Activated CD8-positive, alpha-beta T cell treated with anti-CD3 and anti-CD28 coated beads for 36 hours (primary cell): Measurements from ENCODE around the gene FGFRL1. TPM values are rescaled to one million over a fixed set of nuclear protein-coding genes. Genes with fewer than 3 reads are reported as not detected.

Experiments
- ATAC-seq: fragments of 200-7000 bp; cut with Tn5 transposase; one replicate; pipeline ENCODE4 v1.10.0; 2021; ENCODE audit warnings: mild to moderate bottlenecking, moderate library complexity
- CTCF ChIA-PET: fragments of 350-600 bp; sonication (Branson Sonifier 250); formaldehyde crosslinking; loops from one replicate; lab custom pipeline; 2021; ENCODE audit warnings: antibody characterized with exemption; lab: Charles Lee
- POLR2A ChIA-PET: fragments of 350-600 bp; sonication (Branson Sonifier 250); formaldehyde crosslinking; loops from one replicate; lab custom pipeline; 2021; ENCODE audit warnings: antibody characterized with exemption; lab: Charles Lee
- DNase-seq: peaks from one replicate; pipeline ENCODE4 v3.0.0-alpha.2; 2020
- H3K27ac Mint-ChIP-seq: one replicate; pipeline ENCODE4 v1.8.0; 2021; ENCODE audit warnings: mild to moderate bottlenecking, mixed read lengths
- H3K27me3 Mint-ChIP-seq: one replicate; pipeline ENCODE4 v1.8.0; 2021; ENCODE audit warnings: mixed read lengths
- H3K36me3 Mint-ChIP-seq: one replicate; pipeline ENCODE4 v1.8.0; 2021; ENCODE audit warnings: low read depth, mixed read lengths
- H3K4me1 Mint-ChIP-seq: one replicate; pipeline ENCODE4 v1.8.0; 2021; ENCODE audit warnings: low read depth, mixed read lengths
- H3K4me3 Mint-ChIP-seq: one replicate; pipeline ENCODE4 v1.8.0; 2021; ENCODE audit warnings: mild to moderate bottlenecking, moderate library complexity, mixed read lengths
- H3K9me3 Mint-ChIP-seq: one replicate; pipeline ENCODE4 v1.8.0; 2021; ENCODE audit warnings: mixed read lengths
- intact Hi-C: fragments of 100-400 bp; cut with micrococcal nuclease; formaldehyde crosslinking; loops from one replicate; pipeline ENCODE4 v1.10.0; 2022
- total RNA-seq, 2 experiments: library from RNA; stranded (reverse); gene quantifications; one replicate each; pipeline ENCODE4 v1.2.3, GENCODE V29; 2021
- TF ChIP-seq, protein P1 (sequence below): fragments of 200-600 bp; IDR thresholded peaks from one replicate; pipeline ENCODE4 v1.8.0; 2022; ENCODE audit warnings: antibody characterized with exemption, mild to moderate bottlenecking

Gene FGFRL1
- total RNA-seq, 2 experiments from 2014 or later = 16.2 to 18.0 TPM

DNA sequence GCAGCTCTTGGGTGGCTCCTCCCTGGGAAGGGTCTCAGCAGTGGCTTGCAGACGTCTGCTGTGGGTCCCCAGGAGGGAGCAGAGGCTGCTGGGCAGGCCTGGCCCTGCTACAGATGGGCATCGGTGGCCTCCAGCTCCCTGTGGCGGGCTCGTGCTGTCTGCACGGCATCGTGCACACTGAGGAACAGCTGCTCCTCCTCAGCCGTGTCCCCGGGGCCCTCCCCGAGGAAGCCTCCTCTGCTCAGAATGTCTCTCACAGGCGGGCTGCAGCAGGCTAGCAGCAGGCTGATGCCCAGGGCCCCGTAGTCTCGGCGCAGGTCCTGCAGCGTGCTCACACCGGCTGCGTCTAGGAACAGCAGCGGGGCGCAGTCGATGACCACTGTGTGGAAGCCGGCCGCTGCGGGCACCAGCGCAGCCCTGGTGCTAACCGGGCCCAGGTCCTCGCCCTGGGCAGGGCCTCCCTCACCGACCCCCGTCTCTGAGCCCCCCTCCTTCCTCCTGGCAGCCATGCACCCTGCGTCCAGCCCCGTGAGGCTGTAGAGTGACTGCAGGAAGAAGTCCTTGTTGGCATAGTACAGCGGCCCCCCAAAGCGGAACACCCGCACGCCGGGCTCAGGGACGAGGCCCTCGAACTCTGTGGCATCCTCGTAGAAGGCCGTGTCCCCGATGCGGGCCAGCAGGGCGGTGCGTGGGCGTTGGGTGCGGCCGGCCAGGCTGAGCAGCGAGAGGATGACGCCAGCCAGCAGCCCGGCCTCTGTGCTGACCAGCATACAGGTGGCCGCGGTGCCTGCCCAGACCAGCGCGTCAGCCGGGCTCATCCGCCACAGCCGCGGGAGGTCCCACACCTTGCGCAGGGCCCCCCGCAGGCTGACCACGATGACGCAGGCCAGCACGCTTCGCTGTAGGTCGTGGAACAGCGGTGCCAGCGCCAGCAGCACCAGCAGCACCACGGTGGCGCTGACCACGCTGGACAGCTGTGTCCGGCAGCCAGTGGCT lies 22.4 kb upstream of the FGFRL1 start:
- Mint-ChIP-seq H3K27ac (no peak overlapping the region), H3K27me3 (no peaks in the 10 kb centered on the region), H3K36me3 (no peaks in the 10 kb centered on the region), H3K9me3 (no peaks in the 10 kb centered on the region), H3K4me3 (no peak overlapping the region), H3K4me1 (peaks cover 22% of the 10 kb centered on the region)
- POLR2A ChIA-PET = interaction anchor here (1.0 kb wide), 1 partner anchor 57 kb away, joined by 3 read pairs; the partner anchor contains the start of genes GAK and TMEM175
- CTCF ChIA-PET = interaction anchor here (4.3 kb wide), 1 partner anchor 248 kb away, joined by 44 read pairs; no protein-coding TSS in a partner anchor
- TF ChIP-seq, protein P1, sequence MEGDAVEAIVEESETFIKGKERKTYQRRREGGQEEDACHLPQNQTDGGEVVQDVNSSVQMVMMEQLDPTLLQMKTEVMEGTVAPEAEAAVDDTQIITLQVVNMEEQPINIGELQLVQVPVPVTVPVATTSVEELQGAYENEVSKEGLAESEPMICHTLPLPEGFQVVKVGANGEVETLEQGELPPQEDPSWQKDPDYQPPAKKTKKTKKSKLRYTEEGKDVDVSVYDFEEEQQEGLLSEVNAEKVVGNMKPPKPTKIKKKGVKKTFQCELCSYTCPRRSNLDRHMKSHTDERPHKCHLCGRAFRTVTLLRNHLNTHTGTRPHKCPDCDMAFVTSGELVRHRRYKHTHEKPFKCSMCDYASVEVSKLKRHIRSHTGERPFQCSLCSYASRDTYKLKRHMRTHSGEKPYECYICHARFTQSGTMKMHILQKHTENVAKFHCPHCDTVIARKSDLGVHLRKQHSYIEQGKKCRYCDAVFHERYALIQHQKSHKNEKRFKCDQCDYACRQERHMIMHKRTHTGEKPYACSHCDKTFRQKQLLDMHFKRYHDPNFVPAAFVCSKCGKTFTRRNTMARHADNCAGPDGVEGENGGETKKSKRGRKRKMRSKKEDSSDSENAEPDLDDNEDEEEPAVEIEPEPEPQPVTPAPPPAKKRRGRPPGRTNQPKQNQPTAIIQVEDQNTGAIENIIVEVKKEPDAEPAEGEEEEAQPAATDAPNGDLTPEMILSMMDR = no peak
- DNase-seq (no peak), ATAC-seq (no peak)
- intact Hi-C loops = loop anchor here (5.0 kb wide), 1 partner anchor 57 kb away; the partner anchor contains the start of genes GAK and TMEM175

GRCh38 chr4:989722-990471 lies 21.5 kb upstream of the FGFRL1 start:
- H3K4me1 Mint-ChIP-seq = peaks cover 19% of the 10 kb centered on the region
- intact Hi-C loops = loop anchor here (5.0 kb wide), 1 partner anchor 58 kb away; the partner anchor contains the start of genes GAK and TMEM175
- no peak overlapping the region for H3K4me3 Mint-ChIP-seq
- ATAC-seq (no peak), DNase-seq (no peak)
- POLR2A ChIA-PET = no interaction called here
- TF ChIP-seq, protein P1 = no peak
- H3K36me3 Mint-ChIP-seq = no peaks in the 10 kb centered on the region
- no peak overlapping the region for H3K27ac Mint-ChIP-seq
- H3K27me3 Mint-ChIP-seq = no peaks in the 10 kb centered on the region
- CTCF ChIA-PET = no interaction called here
- no peaks in the 10 kb centered on the region for H3K9me3 Mint-ChIP-seq

GRCh38 chr4:990746-991367 lies 20.6 kb upstream of the FGFRL1 start:
- no peak overlapping the region for H3K27ac Mint-ChIP-seq
- CTCF ChIA-PET = no interaction called here
- H3K4me3 Mint-ChIP-seq = no peak overlapping the region
- POLR2A ChIA-PET = interaction anchor here (1.0 kb wide), 1 partner anchor 59 kb away, joined by 3 read pairs; the partner anchor contains the start of genes GAK and TMEM175
- H3K27me3 Mint-ChIP-seq = no peaks in the 10 kb centered on the region
- intact Hi-C loops = no loop called here
- no peak for ATAC-seq
- H3K36me3 Mint-ChIP-seq = no peaks in the 10 kb centered on the region
- no peaks in the 10 kb centered on the region for H3K9me3 Mint-ChIP-seq
- TF ChIP-seq, protein P1 = no peak
- DNase-seq = no peak
- peaks cover 11% of the 10 kb centered on the region for H3K4me1 Mint-ChIP-seq

DNA sequence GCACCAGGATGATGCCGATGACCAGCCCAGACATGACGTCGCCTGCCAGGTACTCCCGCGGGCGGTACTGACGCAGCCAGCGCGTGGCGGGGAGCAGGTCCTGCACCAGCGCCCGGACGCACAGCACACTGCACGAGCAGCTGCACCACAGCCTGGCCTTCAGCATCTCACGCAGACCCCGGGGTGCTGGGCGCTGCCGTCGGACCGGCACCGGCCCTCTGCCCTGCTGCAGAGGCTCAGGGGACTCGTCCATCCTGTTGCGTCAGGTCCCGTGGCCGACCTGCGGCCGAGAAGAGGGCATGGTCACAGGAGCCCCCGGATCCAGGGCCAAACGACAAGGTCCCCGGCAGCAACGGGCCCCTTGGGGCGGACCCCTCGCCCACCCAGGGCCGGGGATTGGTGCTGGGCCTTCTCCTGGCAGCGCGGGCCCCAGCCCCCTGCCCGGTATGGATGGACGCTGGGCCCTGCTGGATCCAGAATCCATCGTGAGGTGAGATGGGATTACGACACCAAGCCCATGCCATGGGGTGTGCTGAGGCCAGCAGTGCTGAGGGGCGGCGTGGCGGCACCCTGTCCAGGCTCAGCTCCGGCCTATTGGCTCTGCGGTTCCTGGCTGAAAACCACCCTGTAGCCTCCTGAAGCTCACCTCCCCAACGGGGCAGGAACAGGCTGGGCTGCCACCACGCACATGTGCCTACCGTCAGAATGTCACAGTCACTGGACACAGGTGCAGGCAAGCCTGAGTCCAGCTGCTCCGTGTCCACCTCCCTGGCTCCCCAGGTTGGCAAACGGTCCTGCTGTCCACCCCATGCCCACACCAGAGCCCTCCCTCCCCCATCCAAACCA lies 19.8 kb upstream of the FGFRL1 start:
- H3K27ac Mint-ChIP-seq = no peak overlapping the region
- ChIA-PET CTCF (no interaction called here), POLR2A (interaction anchor here (1.0 kb wide), 1 partner anchor 59 kb away, joined by 3 read pairs; the partner anchor contains the start of genes GAK and TMEM175)
- H3K9me3 Mint-ChIP-seq = no peaks in the 10 kb centered on the region
- H3K36me3 Mint-ChIP-seq = no peaks in the 10 kb centered on the region
- intact Hi-C loops = no loop called here
- H3K4me1 Mint-ChIP-seq = peaks cover 9% of the 10 kb centered on the region
- H3K4me3 Mint-ChIP-seq = no peak overlapping the region
- TF ChIP-seq, protein P1 = no peak
- ATAC-seq (no peak), DNase-seq (no peak)
- H3K27me3 Mint-ChIP-seq = no peaks in the 10 kb centered on the region
